A549 treated with AZD9567 at 1 μM for 4 hours (cell line): ENCODE data around the gene BIN2. TPM values are rescaled to one million over a fixed set of nuclear protein-coding genes. Genes with fewer than 3 reads are reported as not detected.

Experiments used
- total RNA-seq: library from RNA; stranded (reverse); fragments of 200-300 nt; extraction: Qiagen RNA extraction; gene quantifications from 5 replicates; pipeline ENCODE4 v1.2.3, GENCODE V29; 2022; ENCODE audit not compliant: insufficient read depth

Gene BIN2
- total RNA-seq, result 0.07 to 0.09 TPM in 2 of 5 replicates, not detected in the others

DNA sequence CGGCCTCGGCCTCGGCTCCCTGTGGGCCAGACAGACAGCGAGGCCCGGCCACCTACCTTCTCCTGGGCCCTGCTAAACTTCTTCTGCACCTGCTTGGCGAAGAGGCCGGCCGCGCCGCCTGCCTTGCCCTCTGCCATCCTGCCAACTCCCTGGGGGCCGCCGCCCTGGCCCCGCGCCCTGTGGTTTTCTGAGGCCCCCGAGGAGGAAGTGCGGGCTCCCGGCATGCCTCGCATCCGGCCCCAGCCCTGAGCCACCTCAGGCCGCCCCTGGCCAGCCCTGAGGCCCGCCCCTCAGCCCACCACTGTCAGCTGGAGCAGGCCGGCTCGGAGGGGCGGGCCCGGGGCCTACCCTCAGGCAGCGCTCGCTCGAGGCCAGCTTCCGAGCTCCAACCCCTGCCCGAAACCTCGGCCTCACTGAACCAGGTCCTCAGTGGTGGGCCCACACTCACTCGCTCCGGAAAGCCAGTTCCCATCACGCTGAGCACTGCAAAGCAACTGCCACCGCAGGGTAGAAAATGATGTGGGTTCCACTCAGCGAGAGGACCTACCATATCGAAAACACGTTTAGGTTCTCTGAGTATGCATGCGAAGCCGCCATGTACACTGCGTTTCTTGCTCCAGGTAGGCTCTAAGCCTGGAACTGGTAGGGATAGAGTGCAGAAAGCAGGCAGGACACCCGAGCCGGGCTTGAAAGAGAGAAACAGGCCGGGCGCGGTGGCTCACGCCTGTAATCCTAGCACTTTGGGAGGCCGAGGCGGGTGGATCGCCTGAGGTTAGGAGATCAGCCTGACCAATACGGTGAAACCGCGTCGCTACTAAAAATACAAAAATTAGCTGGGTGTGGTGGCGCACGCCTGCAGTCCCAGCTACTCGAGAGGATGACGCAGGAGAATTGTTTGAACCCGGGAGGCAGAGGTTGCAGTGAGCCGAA is at the start of gene BIN2:
BIN2 (minus strand) TSS at position 209 of the 930 bp plus-strand sequence; CDS start at position 137, 72 bp downstream.

DNA sequence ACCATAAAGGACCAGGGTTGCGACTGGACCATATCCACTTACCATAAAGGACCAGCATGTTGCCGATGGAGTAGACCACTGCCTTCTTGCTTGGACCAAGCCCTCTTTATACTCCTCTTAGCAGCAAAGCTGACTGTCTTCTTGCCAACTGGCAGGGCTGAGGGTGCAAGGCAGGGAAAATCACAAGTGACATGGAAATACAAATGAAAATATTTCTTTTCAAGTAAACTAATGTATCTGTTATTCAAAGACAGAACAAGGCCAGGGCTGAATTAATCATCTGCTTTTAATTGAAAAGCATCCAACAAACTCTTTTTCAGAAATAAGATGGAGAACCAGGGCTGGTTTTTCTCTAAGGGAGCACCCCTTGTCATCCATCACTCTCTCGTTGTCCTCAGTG is 22.6 kb upstream of the BIN2 start, which contains the start of gene CELA1:
CELA1 (minus strand) TSS at position 99 of the 400 bp plus-strand sequence; CDS start at position 58, 41 bp downstream.

DNA sequence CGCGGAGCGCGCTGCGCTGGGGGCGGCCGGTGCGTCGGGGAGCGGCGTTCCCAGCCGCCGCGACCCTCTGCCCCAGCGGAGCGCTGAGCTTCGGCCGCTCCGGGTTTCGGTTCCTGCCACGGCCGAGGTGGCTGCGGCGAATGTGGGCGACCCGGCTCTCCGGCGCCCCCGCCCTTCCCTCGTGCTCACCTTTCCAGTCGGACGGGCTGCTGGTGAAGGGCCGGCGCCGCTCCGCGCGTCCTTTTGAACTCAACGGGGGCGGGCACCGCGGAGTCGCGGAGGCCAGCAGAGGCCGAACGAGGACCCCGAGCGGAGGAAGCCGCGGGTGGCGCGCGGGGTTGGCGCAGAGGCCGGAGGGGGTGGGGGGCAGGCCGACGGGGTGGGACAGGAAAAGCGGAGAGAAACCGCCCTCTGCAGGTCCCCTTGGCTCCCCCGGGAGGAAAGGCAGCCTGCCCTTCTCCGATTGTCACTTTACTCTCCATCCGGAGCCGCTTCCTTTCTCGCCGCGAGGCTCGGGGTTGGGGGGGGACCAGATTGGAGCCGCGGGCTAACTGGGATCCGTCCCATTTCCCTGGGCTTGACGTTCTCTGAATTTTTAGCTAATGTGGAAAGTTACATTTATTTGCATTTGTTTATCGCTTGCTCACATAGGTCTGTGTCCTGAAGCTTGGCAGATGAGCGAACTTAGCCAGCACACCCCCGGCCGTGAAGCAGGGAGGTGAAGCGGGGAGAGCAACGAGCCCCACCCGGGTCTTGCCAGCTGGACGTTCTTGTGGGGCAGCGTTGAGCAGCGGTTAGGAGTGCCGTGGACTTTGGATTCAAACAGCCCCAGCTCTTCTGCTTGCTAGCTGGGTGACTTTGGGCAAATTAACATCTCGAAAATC is 53.7 kb downstream of the BIN2 start, which contains the start of gene SMAGP:
SMAGP (minus strand) TSS at position 349 of the 884 bp plus-strand sequence. CDS start 1,137 bp downstream, outside the sequence.

GRCh38 chr12:51238510-51239334 is 85.3 kb downstream of the BIN2 start, which contains the start of gene DAZAP2:
Gene DAZAP2 (plus strand): TSS chr12:51238826. CDS start chr12:51238908, 82 bp downstream.

Other genes starting within 250 kb of the BIN2 start
- 13.8 to 16.0 TPM (median 14.4 TPM) in 5 replicates for gene CSRNP2, start 240.6 kb downstream of the BIN2 start, total RNA-seq
- 19.4 to 31.1 TPM (median 20.3 TPM) in 5 replicates for gene TFCP2, start 151.0 kb downstream of the BIN2 start, total RNA-seq
- 1.2 to 2.5 TPM (median 1.5 TPM) in 5 replicates for gene POU6F1, start 106.1 kb downstream of the BIN2 start, total RNA-seq
- 301 to 328 TPM (median 310 TPM) in 5 replicates for gene DAZAP2, start 85.3 kb downstream of the BIN2 start, total RNA-seq
- gene SMAGP, start 53.8 kb downstream of the BIN2 start, total RNA-seq, result 11.3 to 24.4 TPM (median 21.8 TPM) in 5 replicates
- not detected in 5 replicates for gene CELA1, start 22.5 kb upstream of the BIN2 start, total RNA-seq
- gene GALNT6, start 67.2 kb upstream of the BIN2 start, total RNA-seq, result 2.1 to 3.5 TPM (median 2.8 TPM) in 5 replicates
- gene SLC4A8, start 100.7 kb upstream of the BIN2 start, total RNA-seq, result 0.82 to 2.2 TPM (median 1.1 TPM) in 5 replicates